HG02642 (cell line): Measurements from ENCODE around the gene PTPRM.

ENCODE experiments used
- ATAC-seq: cut with Tn5 transposase; IDR thresholded peaks from one replicate; pipeline ENCODE4 v1.9.1; 2021; ENCODE audit warnings: mild to moderate bottlenecking; ENCODE audit not compliant: unreplicated experiment, poor library complexity

Gene PTPRM

GRCh38 chr18:7663366-7664312, 96.5 kb downstream of the PTPRM start:
- no peak for ATAC-seq

GRCh38 chr18:7666195-7666776, 99.2 kb downstream of the PTPRM start:
- ATAC-seq = no peak

GRCh38 chr18:7668392-7668791, 101.3 kb downstream of the PTPRM start:
- ATAC-seq = no peak

GRCh38 chr18:7669361-7669760, 102.2 kb downstream of the PTPRM start:
- no peak for ATAC-seq

GRCh38 chr18:7671105-7671504, 104.0 kb downstream of the PTPRM start:
- ATAC-seq = no peak

- no peak for ATAC-seq
Measured at GRCh38 chr18:7676253-7676873, 109.2 kb downstream of the PTPRM start.

- no peak for ATAC-seq
Measured at GRCh38 chr18:7677001-7677400, 109.9 kb downstream of the PTPRM start.

GRCh38 chr18:7677424-7677823, 110.3 kb downstream of the PTPRM start:
- no peak for ATAC-seq

- ATAC-seq = no peak
Measured at GRCh38 chr18:7678389-7678788, 111.3 kb downstream of the PTPRM start.

- no peak for ATAC-seq
Measured at GRCh38 chr18:7678801-7679200, 111.7 kb downstream of the PTPRM start.

GRCh38 chr18:7681298-7681697, 114.2 kb downstream of the PTPRM start:
- no peak for ATAC-seq

- ATAC-seq = no peak
Measured at GRCh38 chr18:7682321-7682720, 115.2 kb downstream of the PTPRM start.

GRCh38 chr18:7683753-7684152, 116.6 kb downstream of the PTPRM start:
- no peak for ATAC-seq

GRCh38 chr18:7684357-7684756, 117.2 kb downstream of the PTPRM start:
- ATAC-seq = no peak

- ATAC-seq = no peak
Measured at GRCh38 chr18:7684966-7685365, 117.8 kb downstream of the PTPRM start.

- ATAC-seq = no peak
Measured at GRCh38 chr18:7686278-7686677, 119.2 kb downstream of the PTPRM start.

- ATAC-seq = no peak
Measured at GRCh38 chr18:7688580-7688979, 121.5 kb downstream of the PTPRM start.

- no peak for ATAC-seq
Measured at GRCh38 chr18:7691206-7691605, 124.1 kb downstream of the PTPRM start.

GRCh38 chr18:7696780-7697179, 129.7 kb downstream of the PTPRM start:
- no peak for ATAC-seq

GRCh38 chr18:7697306-7697705, 130.2 kb downstream of the PTPRM start:
- no peak for ATAC-seq

- ATAC-seq = no peak
Measured at GRCh38 chr18:7711495-7711894, 144.4 kb downstream of the PTPRM start.
